Pulmonary artery endothelial cell (primary cell): ENCODE results near the gene PRICKLE2. TPM values are rescaled to one million over a fixed set of nuclear protein-coding genes. Genes with fewer than 3 reads are reported as not detected.

Experiments
- DNase-seq: peaks from one replicate; pipeline ENCODE4 v3.0.0-alpha.2; 2011; ENCODE audit warnings: low read depth, low spot score
- total RNA-seq: library from RNA; depleted of rRNA; stranded (reverse); fragments of >200 nt; gene quantifications from 2 replicates; pipeline ENCODE4 v1.2.3, GENCODE V29; 2014

Gene PRICKLE2
- 4.9 and 5.3 TPM in 2 replicates for total RNA-seq

- peak; percentile 77 for DNase-seq
Observed at GRCh38 chr3:64224826-64225610, at the start of gene PRICKLE2. Gene PRICKLE2 (minus strand): TSS chr3:64225466. CDS start chr3:64198927, 26,539 bp downstream.

GRCh38 chr3:64272842-64273241 lies 47.6 kb upstream of the PRICKLE2 start:
- no peak for DNase-seq

- no peak for DNase-seq
Observed at GRCh38 chr3:64272271-64272670, 47.0 kb upstream of the PRICKLE2 start.

- no peak for DNase-seq
Observed at GRCh38 chr3:64271631-64272030, 46.4 kb upstream of the PRICKLE2 start.

- no peak for DNase-seq
Observed at GRCh38 chr3:64270866-64271260, 45.6 kb upstream of the PRICKLE2 start.

- DNase-seq, result no peak
Observed at GRCh38 chr3:64270142-64270865, 45.0 kb upstream of the PRICKLE2 start.

- no peak for DNase-seq
Observed at GRCh38 chr3:64268926-64269325, 43.7 kb upstream of the PRICKLE2 start.

GRCh38 chr3:64267721-64268604 lies 42.7 kb upstream of the PRICKLE2 start:
- DNase-seq, result no peak

GRCh38 chr3:64266983-64267382 lies 41.7 kb upstream of the PRICKLE2 start:
- no peak for DNase-seq

GRCh38 chr3:64266065-64266931 lies 41.0 kb upstream of the PRICKLE2 start:
- peak; percentile 5 for DNase-seq

GRCh38 chr3:64265646-64266045 lies 40.4 kb upstream of the PRICKLE2 start:
- DNase-seq, result no peak

- no peak for DNase-seq
Observed at GRCh38 chr3:64264501-64265109, 39.3 kb upstream of the PRICKLE2 start.

- no peak for DNase-seq
Observed at GRCh38 chr3:64262574-64263114, 37.4 kb upstream of the PRICKLE2 start.

GRCh38 chr3:64260431-64260830 lies 35.2 kb upstream of the PRICKLE2 start:
- DNase-seq, result no peak

GRCh38 chr3:64259636-64260035 lies 34.4 kb upstream of the PRICKLE2 start:
- DNase-seq, result no peak

- no peak for DNase-seq
Observed at GRCh38 chr3:64257100-64257755, 32.0 kb upstream of the PRICKLE2 start.

GRCh38 chr3:64255741-64256340 lies 30.6 kb upstream of the PRICKLE2 start:
- no peak for DNase-seq

GRCh38 chr3:64254443-64254842 lies 29.2 kb upstream of the PRICKLE2 start:
- no peak for DNase-seq

GRCh38 chr3:64253689-64254088 lies 28.4 kb upstream of the PRICKLE2 start:
- DNase-seq, result no peak
